ENCODE measurements around the gene NFIB.

The NFIB gene

DNA sequence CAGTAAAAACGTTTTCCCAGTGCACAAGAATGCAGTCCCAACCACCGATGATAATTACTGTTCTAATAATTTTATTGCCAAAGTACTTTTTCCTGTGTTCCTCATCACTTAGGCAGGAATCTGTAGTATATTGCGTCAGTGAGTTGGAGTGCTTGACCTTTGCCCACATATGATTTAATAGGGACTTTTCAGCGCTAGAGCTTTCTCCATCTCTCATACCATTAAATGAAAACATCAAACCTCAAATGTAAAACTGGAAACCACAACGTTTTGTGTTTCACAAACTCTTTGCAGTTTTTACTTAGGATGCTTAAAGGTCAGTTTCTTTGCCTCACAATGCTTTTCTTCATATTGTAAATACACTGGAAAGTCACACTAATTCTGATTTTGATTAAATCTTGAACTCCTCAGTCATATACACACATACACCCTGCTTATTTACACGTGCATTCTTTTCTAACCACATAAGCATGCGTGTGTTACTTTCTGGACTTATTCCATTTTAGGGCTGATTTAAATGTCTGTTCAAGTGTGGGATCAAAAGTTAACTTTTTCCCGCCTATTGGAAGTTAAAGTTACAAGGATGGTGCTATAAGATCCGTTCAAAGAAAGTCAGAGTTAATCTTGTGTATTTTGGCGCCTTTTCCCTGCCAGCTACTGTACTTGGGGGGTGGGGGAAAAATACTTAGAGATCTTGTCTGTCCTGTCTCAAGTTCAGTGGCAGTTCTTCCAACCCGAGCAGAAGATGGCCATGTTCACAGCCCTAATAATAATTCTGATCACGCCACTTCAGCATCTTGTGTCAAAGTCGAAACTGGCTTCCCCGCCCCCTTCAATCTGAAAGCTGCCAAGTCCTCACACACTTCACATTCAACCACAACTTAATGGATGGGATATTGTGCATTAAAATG lies 6.6 kb upstream of the NFIB start:
- DNase-seq (ENCODE audit: low read depth), result no peak

DNA sequence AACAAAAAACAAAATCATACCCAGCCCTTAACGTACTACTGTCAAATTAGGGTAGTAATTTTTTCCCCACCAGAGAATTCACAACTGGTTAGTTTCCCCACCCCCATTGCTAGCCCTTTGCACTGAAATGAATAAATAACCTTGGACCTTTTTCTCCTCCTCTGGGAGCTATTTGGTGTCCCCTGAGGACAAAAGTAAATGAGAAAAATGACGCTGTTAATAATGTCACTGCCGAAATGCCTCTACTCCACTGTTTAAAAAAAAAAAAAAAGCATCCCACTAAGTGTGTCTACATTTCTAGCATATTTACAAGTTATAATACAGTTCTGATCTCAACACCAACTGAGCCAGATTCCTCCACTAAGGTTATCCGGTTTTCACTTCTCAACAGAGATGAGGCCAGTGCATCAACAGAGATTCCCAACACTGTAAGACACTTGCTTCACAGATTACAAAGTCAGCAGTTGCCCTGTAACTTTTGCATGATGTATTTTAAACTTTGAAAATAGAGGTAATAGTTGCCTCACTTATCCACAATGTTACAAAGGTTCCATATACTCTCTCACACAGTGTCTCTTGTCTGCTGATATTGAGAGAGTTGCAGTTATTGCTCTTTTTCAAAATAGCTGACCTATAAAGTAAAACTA lies 5.1 kb upstream of the NFIB start:
- no peak for DNase-seq (ENCODE audit: low read depth)

DNA sequence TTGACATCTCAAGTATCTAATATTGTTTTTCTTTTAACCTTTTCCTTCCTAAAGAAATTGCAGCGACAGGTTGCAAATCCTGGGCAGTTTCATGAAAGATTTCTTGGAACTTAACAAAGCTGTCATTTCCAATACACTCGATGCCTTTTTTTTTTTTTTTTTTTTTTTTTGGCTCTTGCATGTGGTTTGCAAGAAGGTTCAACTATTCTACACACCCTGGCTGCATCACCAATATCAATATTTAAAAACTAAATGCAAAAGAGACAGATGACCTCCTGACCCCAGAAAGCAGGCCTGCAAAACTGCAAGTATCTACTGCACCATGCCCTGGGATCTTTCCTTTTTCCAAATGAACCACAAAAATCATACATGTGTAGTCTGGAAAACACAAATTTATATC lies 4.4 kb upstream of the NFIB start:
- DNase-seq (ENCODE audit: low read depth), result no peak

DNA sequence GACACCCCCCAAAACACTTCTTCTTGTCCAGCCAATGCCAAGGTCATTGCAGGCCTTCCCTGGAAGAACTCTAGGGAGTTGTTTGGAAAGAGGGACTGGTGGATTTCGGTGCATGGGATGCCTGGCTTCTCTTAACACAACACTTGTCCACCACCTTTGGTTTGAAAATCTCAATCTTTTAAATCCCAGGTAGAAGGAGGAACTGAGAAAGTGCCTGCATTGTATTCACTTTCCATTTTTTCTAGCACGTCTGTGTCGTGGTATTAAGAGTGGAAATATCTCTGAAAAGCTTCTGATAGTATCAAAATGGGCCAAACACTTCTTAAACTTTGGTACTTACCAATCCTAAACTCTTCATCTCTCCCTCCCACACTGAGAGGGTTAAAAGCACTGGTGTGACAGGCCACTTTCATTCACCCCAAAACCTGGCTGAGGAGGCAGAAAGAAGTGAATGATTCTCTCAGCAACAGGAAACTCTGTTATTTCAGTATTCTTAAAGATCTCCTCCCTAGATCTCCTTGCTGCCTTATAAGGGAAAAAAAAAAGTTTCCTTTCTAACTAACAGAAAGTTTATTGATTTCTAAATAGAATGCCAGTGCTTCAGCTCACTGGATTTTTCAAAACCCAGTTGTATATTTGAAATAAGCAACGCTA lies 3.9 kb upstream of the NFIB start:
- no peak for DNase-seq (ENCODE audit: low read depth)

DNA sequence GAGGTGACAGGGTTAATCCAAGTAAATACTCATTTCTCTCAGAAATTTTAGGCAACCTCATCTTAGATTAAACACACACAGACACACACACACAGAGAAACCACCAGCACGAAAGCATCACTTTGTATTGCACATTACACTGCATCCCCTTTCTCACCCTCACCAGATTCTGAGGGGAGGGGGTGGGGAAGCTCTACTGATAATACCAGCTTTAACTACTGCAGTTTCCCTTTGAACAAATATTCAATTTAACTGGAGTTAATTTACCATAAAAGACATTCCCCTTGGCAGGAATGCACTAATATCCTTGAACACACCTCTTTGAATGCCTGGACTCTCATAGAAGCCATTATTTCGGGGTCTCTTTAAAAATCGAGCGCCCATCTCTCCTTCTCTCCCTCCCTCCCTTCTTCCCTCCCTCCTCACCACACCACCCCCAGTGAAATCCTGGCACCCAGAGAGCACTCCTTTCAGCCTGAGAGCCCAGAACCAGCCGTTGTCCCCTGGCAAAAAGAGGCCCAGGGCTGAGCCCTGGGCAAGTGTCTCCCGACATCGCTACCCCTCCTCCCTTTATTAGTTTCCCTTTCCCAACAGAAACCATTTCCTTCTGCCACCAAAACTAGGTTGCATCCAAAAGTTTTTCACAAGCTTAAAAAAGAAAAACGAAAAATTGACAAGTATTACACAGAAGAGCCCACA lies 2.8 kb upstream of the NFIB start:
- no peak for DNase-seq (ENCODE audit: low read depth)

DNA sequence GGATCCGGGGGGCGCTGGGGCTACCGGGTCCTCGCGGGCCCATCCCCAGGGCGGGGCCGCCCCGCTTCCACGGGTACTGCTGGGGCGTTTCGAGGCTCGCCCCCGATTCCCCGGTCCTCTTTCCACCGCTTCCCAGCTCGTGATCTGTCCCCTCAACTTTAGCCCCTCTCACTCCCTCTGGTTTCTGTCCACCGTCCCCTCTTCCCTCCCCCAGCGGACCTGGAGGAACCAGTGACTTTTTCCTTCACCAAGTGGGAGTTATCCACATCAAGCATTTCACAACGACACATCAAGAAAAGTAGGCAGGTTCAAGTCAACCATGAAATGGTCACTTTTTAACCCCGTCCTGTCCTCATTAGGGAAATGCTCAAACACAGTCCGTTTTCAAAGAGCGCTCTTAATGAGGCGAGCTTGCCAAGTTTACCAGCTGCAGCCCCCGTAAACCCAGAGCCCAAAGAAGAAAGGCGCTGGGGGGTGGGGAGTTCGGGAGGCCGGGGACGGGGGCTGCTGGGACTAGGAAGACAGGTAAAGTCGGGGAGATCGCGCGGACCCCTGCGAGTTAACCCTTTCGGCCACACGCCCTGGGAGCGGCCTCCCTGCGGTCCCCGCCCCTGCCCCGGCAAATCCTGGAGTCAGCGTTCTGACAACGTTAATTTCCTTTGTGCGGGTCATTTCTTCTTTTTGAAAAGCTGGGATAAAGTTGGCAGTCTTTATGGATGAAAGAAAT lies 2.1 kb upstream of the NFIB start:
- no peak for DNase-seq (ENCODE audit: low read depth)

DNA sequence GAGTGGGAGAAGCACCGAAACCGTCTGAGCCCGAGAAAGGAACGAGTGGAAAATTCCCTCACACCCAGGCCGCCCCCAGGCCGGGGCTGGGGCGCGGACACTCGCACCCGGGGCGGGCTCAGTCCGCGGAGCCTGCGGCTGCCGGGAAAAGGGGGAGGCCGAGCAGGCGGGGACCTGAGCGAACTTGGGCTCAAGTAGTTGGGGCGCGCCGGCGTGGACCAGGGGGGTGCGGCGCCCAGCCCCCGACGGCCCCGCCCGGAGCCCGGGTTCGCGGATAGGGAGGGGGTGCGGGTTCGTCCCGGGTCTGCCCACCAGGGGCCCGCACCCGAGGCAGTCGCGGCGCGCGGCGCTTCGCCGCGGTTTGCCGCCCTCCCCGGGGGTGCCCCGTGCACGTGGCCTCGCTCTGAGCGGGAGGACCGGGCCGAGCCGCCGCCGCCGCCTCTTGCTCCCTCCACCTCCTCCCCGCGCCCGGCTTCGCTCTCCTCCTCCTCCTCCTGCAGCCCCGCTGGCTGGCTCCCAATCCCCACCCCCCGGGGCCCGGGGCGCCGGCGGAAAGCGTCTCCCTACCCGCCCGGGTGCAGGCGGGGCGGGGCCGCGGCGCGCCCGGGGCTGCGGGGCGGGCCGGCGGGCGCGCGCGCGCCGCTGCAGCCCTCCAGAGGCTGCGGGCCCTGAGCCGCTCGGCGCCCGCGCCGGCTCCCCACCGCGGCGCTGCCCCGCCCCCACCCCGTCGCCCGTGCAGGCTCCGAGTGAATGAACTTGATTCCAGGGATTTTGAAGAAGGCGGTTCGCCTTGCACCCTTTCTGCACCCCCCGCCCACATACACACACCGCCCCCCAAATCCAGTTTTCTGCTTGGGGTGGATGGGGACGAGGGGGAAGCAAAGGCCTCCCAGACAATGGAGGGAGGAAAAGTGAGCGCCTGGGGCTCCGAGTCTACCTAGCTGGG lies 1.3 kb upstream of the NFIB start:
- DNase-seq (ENCODE audit: low read depth), result no peak

DNA sequence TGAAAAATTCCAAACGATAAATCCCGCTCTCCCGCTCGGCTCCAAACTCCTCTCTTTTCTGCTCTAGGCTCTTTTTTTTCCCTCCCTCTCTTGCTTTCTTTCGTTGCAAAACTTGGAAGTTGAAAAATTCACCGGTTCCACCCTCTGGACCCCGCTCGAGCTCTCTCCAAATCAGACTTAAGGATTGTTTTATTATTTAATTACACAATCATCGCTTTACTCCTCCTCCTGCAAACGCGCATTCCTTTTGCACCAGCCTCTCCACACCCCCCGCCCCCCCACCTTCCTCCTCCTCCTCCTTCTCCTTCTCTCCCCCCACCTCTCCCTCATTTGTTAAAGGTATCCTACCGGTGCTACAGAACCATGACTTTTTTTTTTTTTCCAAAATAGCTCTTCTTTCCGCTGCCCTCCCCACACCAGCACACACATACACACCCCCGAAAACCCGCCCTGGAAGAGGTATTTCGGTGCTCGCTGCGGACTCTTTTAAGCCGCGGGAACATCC lies 535 bp upstream of the NFIB start:
- DNase-seq (ENCODE audit: low read depth), result no peak

DNA sequence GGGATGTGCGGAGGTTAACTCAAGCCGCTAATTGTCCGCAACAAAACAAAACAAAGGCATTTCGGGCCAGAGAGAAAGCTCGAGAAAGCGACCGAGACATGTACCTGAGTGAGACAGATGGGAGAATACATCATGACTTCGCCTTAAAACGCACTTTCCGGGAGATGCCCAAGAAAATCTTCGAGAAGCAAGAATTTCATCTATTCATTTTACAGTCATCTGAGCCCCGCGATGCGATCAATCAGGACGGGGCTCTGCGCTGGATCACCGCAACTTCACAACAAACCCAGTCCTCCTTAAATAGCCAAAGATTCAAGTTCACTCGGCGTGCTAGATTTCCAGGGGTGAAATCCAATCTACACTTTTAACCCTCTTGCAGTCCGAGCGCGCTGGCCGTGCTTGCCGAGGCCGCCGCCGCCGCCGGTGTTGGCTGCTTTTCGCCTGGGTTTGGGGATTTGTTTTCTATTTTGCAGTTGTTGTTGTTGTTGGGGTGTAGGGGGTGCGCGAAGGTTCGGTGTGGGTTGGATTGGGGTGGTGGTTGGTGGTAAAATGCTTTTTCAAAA lies 482 bp downstream of the NFIB start:
- DNase-seq (ENCODE audit: low read depth), result no peak

DNA sequence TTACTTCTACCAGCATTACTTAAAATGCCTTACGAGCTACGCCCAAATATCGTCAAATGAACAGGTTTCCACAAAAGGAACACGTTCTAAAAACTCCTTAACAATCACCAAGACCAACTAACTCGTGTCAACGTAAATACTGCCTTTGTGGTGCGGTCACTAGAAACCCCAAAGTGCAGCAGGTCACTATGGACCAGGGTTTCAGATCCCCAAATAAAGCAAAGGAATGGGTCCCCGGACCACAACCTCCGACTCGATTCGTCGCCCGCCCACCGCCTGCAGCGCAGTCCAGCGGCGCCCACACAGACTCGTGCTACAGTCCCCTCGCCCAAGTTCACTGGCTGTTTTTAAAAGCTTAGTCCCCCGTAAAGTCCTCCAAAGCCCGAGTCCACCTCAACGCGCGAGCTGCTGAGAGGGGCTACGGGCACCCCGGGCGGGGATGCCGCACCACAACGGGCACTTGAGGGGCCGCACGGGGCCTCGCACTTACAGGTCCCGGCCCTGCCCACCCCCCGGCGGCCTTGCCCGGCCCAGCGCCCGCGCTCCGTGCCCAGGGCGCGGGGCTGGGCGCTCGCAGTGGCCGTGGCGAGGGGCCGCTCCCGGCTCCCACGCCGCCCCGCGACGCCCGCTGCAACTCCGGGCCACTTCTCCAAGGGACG lies 1.1 kb downstream of the NFIB start:
- DNase-seq (ENCODE audit: low read depth), result no peak

DNA sequence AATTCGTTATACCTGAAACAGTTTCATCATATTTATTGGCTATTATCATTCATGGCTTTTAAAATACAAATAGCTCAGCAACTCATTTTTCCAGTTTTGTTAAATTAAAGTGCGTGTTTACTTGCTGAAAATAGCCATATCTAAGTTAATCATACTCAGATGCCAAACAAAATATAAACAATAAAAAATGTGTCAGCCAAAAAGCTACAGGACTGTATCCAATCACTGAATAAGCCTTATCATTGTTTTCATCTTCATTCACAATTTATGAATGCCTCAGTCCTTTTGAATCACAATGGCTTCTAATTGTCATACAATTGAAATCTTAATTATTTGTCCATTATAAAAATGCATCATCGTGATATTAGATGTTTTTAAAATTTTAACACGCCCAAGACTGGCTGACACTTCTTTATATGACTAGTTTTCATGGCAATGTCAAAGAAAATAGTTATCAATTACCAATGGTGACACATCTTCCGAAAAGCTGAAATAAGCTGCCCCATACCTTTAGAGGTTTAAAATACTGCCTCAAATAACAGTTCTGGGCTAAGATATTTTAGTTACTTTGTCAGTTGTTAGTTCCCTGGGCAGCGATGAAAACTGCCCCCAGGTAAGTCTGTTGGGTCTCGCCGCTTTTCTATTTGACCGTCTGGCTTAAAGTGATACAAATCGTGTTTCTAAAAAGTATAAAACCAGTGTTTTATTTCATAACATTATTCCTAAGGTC lies 1.8 kb downstream of the NFIB start:
- DNase-seq (ENCODE audit: low read depth), result no peak

DNA sequence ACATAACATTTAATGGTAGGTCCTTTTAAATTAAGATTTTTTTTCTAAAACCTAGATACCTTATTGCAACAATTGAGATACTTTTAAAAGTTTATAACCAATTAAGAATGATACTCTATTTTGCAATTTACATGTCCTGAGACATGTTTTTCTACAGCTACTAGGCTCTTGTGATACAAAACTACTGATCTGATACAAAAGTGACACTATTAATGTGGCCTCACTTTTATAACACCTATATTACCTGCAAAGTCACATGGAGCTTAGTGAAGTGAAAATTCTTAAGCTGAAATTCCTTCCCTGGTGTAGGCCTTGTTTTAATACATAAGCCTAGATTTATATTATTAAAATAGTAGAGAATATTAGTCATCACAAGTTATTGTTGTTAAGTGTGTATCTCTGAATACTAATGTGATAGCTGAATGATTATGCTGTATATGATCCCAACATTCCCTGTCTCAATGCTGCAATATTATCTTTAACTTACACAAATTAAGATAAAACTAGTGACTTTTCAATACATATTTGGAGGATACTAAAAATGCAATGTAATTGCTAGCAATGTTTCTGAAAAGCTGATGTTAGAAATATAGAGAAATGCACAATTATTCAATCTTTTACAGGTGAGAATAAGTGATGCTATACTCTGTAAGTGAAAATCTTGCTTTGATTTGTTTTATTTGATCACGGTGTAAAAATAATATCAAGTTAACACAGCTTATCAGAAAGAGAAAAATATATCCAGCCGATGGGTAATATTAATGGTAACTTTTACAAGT lies 2.6 kb downstream of the NFIB start:
- DNase-seq (ENCODE audit: low read depth), result no peak

DNA sequence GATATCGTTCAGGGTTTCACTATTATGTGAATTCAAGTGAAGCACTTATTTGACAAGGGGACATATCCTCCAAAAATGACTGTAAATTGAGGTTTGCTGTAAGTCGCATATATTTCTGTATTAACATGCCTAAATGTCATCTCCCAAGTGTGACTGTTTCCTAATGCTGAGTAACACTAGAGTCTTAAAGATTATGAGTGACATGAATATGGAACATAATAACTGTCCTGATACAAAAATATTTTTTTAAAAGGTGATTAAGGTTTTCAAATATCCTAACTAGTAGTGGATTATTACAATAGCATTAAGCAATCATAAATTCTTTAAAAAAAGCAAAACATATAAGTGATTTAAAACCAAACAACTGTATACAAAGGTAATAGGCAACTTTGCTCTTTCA lies 3.6 kb downstream of the NFIB start:
- DNase-seq (ENCODE audit: low read depth), result no peak

DNA sequence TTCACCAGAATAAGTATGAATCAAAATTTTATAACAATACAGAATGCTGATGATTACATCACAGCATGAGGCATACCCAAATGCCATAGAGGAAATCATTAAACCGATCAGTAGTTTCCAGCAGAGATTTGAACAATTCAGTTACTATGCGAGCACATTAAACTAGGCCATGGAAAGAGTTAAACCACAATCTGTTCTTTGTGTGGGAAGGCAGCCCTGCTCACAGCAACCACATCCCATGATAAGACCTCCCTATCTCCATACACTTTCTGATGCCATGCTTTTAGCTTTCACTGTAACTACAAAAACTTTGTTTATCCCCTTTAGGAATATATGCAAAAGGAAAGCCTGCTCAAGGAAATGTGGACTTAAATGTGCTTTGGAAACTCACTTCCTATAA lies 4.5 kb downstream of the NFIB start:
- DNase-seq (ENCODE audit: low read depth), result no peak

DNA sequence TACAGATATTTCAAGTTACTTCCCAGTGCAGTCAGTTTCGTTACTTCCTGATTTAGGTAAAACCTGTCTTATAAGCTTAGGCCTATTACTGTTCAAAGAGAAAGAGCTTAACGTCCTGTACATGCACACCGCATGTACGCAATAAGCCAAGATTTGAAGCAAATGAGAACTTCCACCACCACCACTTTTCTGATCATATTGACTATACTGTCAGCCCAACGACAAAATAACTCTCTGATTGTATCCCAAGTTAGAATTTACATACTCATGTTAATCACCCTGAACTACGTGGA lies 5.1 kb downstream of the NFIB start:
- no peak for DNase-seq (ENCODE audit: low read depth)

DNA sequence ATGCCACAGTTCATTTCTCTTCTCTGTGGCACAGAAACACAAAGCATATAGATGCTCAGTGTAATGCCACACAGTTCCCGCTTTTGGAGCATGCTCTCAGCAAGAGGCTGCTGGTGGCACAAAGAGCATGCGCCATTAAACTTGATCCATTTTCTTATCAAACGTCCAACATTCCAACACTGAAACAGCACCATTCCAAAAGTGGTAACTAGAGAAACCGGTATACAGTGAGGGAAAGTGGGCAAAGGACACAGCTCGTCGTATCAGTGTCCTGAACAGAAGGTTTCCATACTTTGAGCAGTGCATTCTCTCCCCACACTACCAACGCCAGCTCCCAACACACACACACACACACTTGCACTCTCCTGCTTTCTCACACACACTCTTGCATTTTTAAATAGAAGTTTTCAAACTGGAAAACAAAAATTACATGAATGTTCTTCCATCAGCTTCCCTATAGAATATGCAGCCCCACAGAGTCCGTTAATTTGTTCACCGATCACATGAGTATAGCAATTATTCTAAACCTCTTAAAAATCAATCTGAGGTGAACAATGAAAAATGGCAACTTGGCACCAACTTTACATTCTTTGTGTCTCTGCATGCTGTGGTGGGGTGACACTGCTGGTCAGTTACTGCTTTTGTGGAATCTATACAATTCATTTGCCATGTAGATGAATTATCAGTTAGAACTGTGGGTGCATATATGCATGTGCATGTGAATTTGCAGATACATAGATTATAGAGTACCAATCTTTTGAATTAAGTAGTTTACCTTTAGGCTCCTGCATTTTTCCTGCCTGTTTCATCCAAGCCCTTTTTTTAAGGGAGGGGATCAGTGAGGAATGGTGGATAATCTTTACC lies 5.7 kb downstream of the NFIB start:
- DNase-seq (ENCODE audit: low read depth), result no peak
